Endodermal cell (in vitro differentiated cells): ENCODE results near the gene EDRF1. TPM values are rescaled to one million over a fixed set of nuclear protein-coding genes. Genes with fewer than 3 reads are reported as not detected.
A peak's percentile ranks its signal among the peaks of the same experiment; 100 is the strongest.

Experiments used
- DNase-seq: peaks from one replicate; pipeline ENCODE4 v3.0.0-alpha.2; 2017
- H3K27ac ChIP-seq: 2 replicates; pipeline ENCODE4 v1.5.1; 2013; ENCODE audit warnings: mild to moderate bottlenecking, low read depth, low read length, moderate library complexity
- H3K27me3 ChIP-seq: 2 replicates; pipeline ENCODE4 v1.6.1; 2013; ENCODE audit warnings: mild to moderate bottlenecking, low read length, moderate library complexity; ENCODE audit not compliant: insufficient read depth, control insufficient read depth, poor library complexity, severe bottlenecking
- H3K36me3 ChIP-seq: 2 replicates; pipeline ENCODE4 v1.7.0; 2013; ENCODE audit warnings: mild to moderate bottlenecking, low read length, moderate library complexity; ENCODE audit not compliant: control insufficient read depth, insufficient read depth
- H3K4me1 ChIP-seq: one replicate; pipeline ENCODE4 v1.7.0; 2013; ENCODE audit warnings: low read length; ENCODE audit not compliant: control insufficient read depth, insufficient read depth
- H3K4me3 ChIP-seq: 2 replicates; pipeline ENCODE4 v1.5.1; 2013; ENCODE audit warnings: mild to moderate bottlenecking, low read length, moderate library complexity
- H3K9ac ChIP-seq: 2 replicates; pipeline ENCODE4 v1.6.1; 2013; ENCODE audit warnings: mild to moderate bottlenecking, low read length, moderate library complexity; ENCODE audit not compliant: poor library complexity, severe bottlenecking; ENCODE audit errors: extremely low read depth
- H3K9me3 ChIP-seq: 2 replicates; pipeline ENCODE4 v1.6.1; 2013; ENCODE audit warnings: mild to moderate bottlenecking, low read length, moderate library complexity; ENCODE audit not compliant: control insufficient read depth
- H3K27ac Mint-ChIP-seq: 2 replicates; pipeline ENCODE4 v1.8.0; 2020; ENCODE audit warnings: mixed read lengths
- H3K27me3 Mint-ChIP-seq: 2 replicates; pipeline ENCODE4 v1.8.0; 2021; ENCODE audit warnings: mild to moderate bottlenecking, mixed read lengths; ENCODE audit not compliant: insufficient read depth
- H3K36me3 Mint-ChIP-seq: 2 replicates; pipeline ENCODE4 v1.8.0; 2020; ENCODE audit warnings: low read depth, mixed read lengths
- H3K4me1 Mint-ChIP-seq: 2 replicates; pipeline ENCODE4 v1.8.0; 2020; ENCODE audit warnings: mixed read lengths
- H3K4me3 Mint-ChIP-seq: 2 replicates; pipeline ENCODE4 v1.8.0; 2020; ENCODE audit warnings: mild to moderate bottlenecking, moderate library complexity, mixed read lengths
- H3K9me3 Mint-ChIP-seq: 2 replicates; pipeline ENCODE4 v1.8.0; 2020; ENCODE audit warnings: mild to moderate bottlenecking, mixed read lengths
- WGBS, 2 experiments: methylation state at CpG; one replicate each; pipeline versions ENCODE4 v1.1.5 to v1.1.7; 2013; ENCODE audit warnings: missing lambda C conversion rate in 2 of 2, mixed read lengths in 1 of 2; ENCODE audit not compliant: insufficient coverage in 1 of 2, insufficient read length in 1 of 2; 5-methylcytosine and 5-hydroxymethylcytosine counted together
- total RNA-seq, 2 donors: library from RNA; stranded (reverse); fragmentation: NEBNext Ultra II Directional in 1 of 2; extraction: Animal tissue kit (Norgen Biotek cat#: 25700) in 1 of 2; gene quantifications; 2 replicates in 1 of 2; 3 replicates in 1 of 2; pipeline ENCODE4 v1.2.1, GENCODE V29; 2021
- TF ChIP-seq, protein P1 (sequence below): fragments of 200-600 bp; sonication (generic); conservative IDR thresholded peaks from 2 replicates; pipeline ENCODE4 v1.5.0; 2021; ENCODE audit warnings: antibody characterized with exemption, mild to moderate bottlenecking

Gene EDRF1
- total RNA-seq, 2 donors from 2014 or later, result 44.5 to 46.8 TPM

DNA sequence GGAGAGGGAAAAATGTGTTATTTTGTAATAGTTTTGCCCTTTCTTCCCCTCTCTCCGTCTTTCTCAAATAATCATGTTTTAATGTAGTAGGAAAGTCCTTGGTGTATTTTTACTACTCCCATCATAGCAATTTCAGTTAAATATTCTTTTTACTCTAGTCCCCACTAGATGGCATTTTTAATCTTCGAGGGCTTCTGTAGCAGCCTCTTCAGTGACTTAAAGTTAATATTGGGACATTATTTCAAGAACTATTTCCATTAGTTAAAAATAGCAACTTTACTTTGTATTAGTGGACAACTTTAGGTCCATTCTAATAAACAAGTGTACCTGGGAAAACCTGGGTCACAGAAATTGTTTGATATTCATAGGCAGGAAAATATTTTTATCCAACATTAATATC lies 23.0 kb downstream of the EDRF1 start:
- no peak overlapping the region for H3K9ac ChIP-seq
- no peaks in the 10 kb centered on the region for H3K27me3 ChIP-seq
- no peak overlapping the region for H3K27ac ChIP-seq
- Mint-ChIP-seq H3K9me3 (no peaks in the 10 kb centered on the region), H3K4me1 (no peaks in the 10 kb centered on the region), H3K36me3 (peaks cover 79% of the 10 kb centered on the region), H3K27me3 (no peaks in the 10 kb centered on the region), H3K4me3 (no peak overlapping the region), H3K27ac (no peak overlapping the region)
- H3K9me3 ChIP-seq, result no peaks in the 10 kb centered on the region
- H3K4me3 ChIP-seq, result no peak overlapping the region
- peaks cover 96% of the 10 kb centered on the region for H3K36me3 ChIP-seq
- no peak for DNase-seq
- TF ChIP-seq, protein P1, sequence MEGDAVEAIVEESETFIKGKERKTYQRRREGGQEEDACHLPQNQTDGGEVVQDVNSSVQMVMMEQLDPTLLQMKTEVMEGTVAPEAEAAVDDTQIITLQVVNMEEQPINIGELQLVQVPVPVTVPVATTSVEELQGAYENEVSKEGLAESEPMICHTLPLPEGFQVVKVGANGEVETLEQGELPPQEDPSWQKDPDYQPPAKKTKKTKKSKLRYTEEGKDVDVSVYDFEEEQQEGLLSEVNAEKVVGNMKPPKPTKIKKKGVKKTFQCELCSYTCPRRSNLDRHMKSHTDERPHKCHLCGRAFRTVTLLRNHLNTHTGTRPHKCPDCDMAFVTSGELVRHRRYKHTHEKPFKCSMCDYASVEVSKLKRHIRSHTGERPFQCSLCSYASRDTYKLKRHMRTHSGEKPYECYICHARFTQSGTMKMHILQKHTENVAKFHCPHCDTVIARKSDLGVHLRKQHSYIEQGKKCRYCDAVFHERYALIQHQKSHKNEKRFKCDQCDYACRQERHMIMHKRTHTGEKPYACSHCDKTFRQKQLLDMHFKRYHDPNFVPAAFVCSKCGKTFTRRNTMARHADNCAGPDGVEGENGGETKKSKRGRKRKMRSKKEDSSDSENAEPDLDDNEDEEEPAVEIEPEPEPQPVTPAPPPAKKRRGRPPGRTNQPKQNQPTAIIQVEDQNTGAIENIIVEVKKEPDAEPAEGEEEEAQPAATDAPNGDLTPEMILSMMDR, result peak; percentile 56
- H3K4me1 ChIP-seq, result no peaks in the 10 kb centered on the region
- no CpG with 5 or more reads among the region's 2 CpGs for WGBS, 2 experiments

- Histone ChIP-seq H3K27me3 (no peaks in the 10 kb centered on the region), H3K4me1 (no peaks in the 10 kb centered on the region), H3K36me3 (peaks cover 96% of the 10 kb centered on the region), H3K4me3 (no peak overlapping the region), H3K9me3 (no peaks in the 10 kb centered on the region), H3K9ac (no peak overlapping the region), H3K27ac (no peak overlapping the region)
- WGBS, 2 experiments, result 93 to 95% methylated on average over 2 of the region's 2 CpGs
- H3K27me3 Mint-ChIP-seq, result no peaks in the 10 kb centered on the region
- no peak for DNase-seq
- H3K36me3 Mint-ChIP-seq, result peaks cover 81% of the 10 kb centered on the region
- no peak overlapping the region for H3K4me3 Mint-ChIP-seq
- no peak overlapping the region for H3K27ac Mint-ChIP-seq
- no peaks in the 10 kb centered on the region for H3K4me1 Mint-ChIP-seq
- TF ChIP-seq, protein P1, result no peak
- no peaks in the 10 kb centered on the region for H3K9me3 Mint-ChIP-seq
Observed at GRCh38 chr10:125744909-125745308, 25.4 kb downstream of the EDRF1 start.

- no peak for DNase-seq
- Histone ChIP-seq H3K36me3 (peaks cover 98% of the 10 kb centered on the region), H3K27ac (no peak overlapping the region), H3K4me1 (no peaks in the 10 kb centered on the region), H3K9ac (no peak overlapping the region), H3K9me3 (no peaks in the 10 kb centered on the region), H3K4me3 (no peak overlapping the region), H3K27me3 (no peaks in the 10 kb centered on the region)
- Mint-ChIP-seq H3K4me1 (peaks cover 3% of the 10 kb centered on the region), H3K36me3 (peaks cover 86% of the 10 kb centered on the region), H3K27me3 (no peaks in the 10 kb centered on the region), H3K9me3 (no peaks in the 10 kb centered on the region), H3K27ac (no peak overlapping the region), H3K4me3 (no peak overlapping the region)
- TF ChIP-seq, protein P1, result no peak
- 96 to 100% methylated on average over 2 to 5 of the region's 5 CpGs for WGBS, 2 experiments
Observed at GRCh38 chr10:125747417-125747816, 27.9 kb downstream of the EDRF1 start.
